Gastrocnemius medialis (tissue), 4 donors: ENCODE results near the gene BCL11A.

Source experiments
- CTCF ChIP-seq, 5 experiments: fragments of 450-650 bp in 3 of 5; fragments of 200-600 bp in 2 of 5; sonication (generic) in 2 of 5; IDR thresholded peaks in 4 of 5; conservative IDR thresholded peaks in 1 of 5; 1 replicate in 4 of 5; 2 replicates in 1 of 5; pipeline ENCODE4 v1.5.1; 2016 to 2019; ENCODE audit warnings: antibody characterized with exemption in 5 of 5, mild to moderate bottlenecking in 3 of 5, moderate library complexity in 3 of 5
- POLR2A ChIP-seq, 2 donors: fragments of 450-650 bp; IDR thresholded peaks; one replicate each; pipeline ENCODE4 v1.6.1; 2017; ENCODE audit warnings: antibody characterized with exemption in 2 of 2, mild to moderate bottlenecking in 2 of 2, moderate library complexity in 2 of 2

- TF ChIP-seq CTCF (IDR thresholded peaks at IDR 0.05 in 4 of 5, conservative IDR thresholded peaks at IDR 0.05 in 1 of 5) (no peak), POLR2A (IDR thresholded peaks at IDR 0.05) (no peak)
Observed at GRCh38 chr2:60496956-60497355, 56.5 kb downstream of the BCL11A start.
